ENCODE results near the gene BCCIP. TPM values are rescaled to one million over a fixed set of nuclear protein-coding genes. Genes with fewer than 3 reads are reported as not detected.

The BCCIP gene
- total RNA-seq, 1 donor from 2014 or later = 56.1 TPM

GRCh38 chr10:125827133-125827532 lies 3.8 kb downstream of the BCCIP start:
- H3K36me3 ChIP-seq (ENCODE audit: control insufficient read depth, insufficient read depth, low read length) = peaks cover 16% of the 10 kb centered on the region
- H3K27me3 ChIP-seq (ENCODE audit: control insufficient read depth, insufficient read depth, low read length) = no peaks in the 10 kb centered on the region
- no peak for DNase-seq (ENCODE audit: low read depth)
- no peak overlapping the region for H3K4me3 ChIP-seq (ENCODE audit: low read depth, low read length)
- FAIRE-seq = no peak
- no peak for TF ChIP-seq CTCF (IDR thresholded peaks at IDR 0.05; ENCODE audit: insufficient read depth, low read length, severe bottlenecking)

- no peak overlapping the region for H3K4me3 ChIP-seq (ENCODE audit: low read depth, low read length)
- peaks cover 22% of the 10 kb centered on the region for H3K36me3 ChIP-seq (ENCODE audit: control insufficient read depth, insufficient read depth, low read length)
- no peak for TF ChIP-seq CTCF (IDR thresholded peaks at IDR 0.05; ENCODE audit: insufficient read depth, low read length, severe bottlenecking)
- DNase-seq (ENCODE audit: low read depth) (no peak), FAIRE-seq (no peak)
- H3K27me3 ChIP-seq (ENCODE audit: control insufficient read depth, insufficient read depth, low read length) = no peaks in the 10 kb centered on the region
These were observed 5.0 kb downstream of the BCCIP start for GRCh38 chr10:125828311-125828710.

GRCh38 chr10:125836746-125837145 lies 13.4 kb downstream of the BCCIP start:
- Histone ChIP-seq H3K4me3 (ENCODE audit: low read depth, low read length) (no peak overlapping the region), H3K27me3 (ENCODE audit: control insufficient read depth, insufficient read depth, low read length) (no peaks in the 10 kb centered on the region), H3K36me3 (ENCODE audit: control insufficient read depth, insufficient read depth, low read length) (peaks cover 24% of the 10 kb centered on the region)
- FAIRE-seq = no peak
- no peak for DNase-seq (ENCODE audit: low read depth)
- TF ChIP-seq CTCF (IDR thresholded peaks at IDR 0.05; ENCODE audit: insufficient read depth, low read length, severe bottlenecking) = no peak

GRCh38 chr10:125838802-125839575 lies 15.6 kb downstream of the BCCIP start:
- no peak for FAIRE-seq

GRCh38 chr10:125840406-125840805 lies 17.1 kb downstream of the BCCIP start:
- Histone ChIP-seq H3K36me3 (ENCODE audit: control insufficient read depth, insufficient read depth, low read length) (peaks cover 15% of the 10 kb centered on the region), H3K27me3 (ENCODE audit: control insufficient read depth, insufficient read depth, low read length) (no peaks in the 10 kb centered on the region), H3K4me3 (ENCODE audit: low read depth, low read length) (no peak overlapping the region)
- FAIRE-seq (no peak), DNase-seq (ENCODE audit: low read depth) (no peak)
- TF ChIP-seq CTCF (IDR thresholded peaks at IDR 0.05; ENCODE audit: insufficient read depth, low read length, severe bottlenecking) = no peak

More at GRCh38 chr10:125838802-125839575, 15.6 kb downstream of the BCCIP start:
- Histone ChIP-seq H3K27me3 (ENCODE audit: control insufficient read depth, insufficient read depth, low read length) (no peaks in the 10 kb centered on the region), H3K4me3 (ENCODE audit: low read depth, low read length) (no peak overlapping the region), H3K36me3 (ENCODE audit: control insufficient read depth, insufficient read depth, low read length) (peaks cover 16% of the 10 kb centered on the region)
- DNase-seq (ENCODE audit: low read depth) = no peak
- no peak for TF ChIP-seq CTCF (IDR thresholded peaks at IDR 0.05; ENCODE audit: insufficient read depth, low read length, severe bottlenecking)

- DNase-seq (ENCODE audit: low read depth) (peak; percentile 58), FAIRE-seq (no peak)
- TF ChIP-seq CTCF (IDR thresholded peaks at IDR 0.05; ENCODE audit: insufficient read depth, low read length, severe bottlenecking) = no peak
- Histone ChIP-seq H3K4me3 (ENCODE audit: low read depth, low read length) (no peak overlapping the region), H3K36me3 (ENCODE audit: control insufficient read depth, insufficient read depth, low read length) (peaks cover 15% of the 10 kb centered on the region), H3K27me3 (ENCODE audit: control insufficient read depth, insufficient read depth, low read length) (no peaks in the 10 kb centered on the region)
These were observed 17.6 kb downstream of the BCCIP start for GRCh38 chr10:125840955-125841354.

Data from bronchial epithelial cell (primary cell).